ENCODE results near the gene PFKFB4. TPM values are rescaled to one million over a fixed set of nuclear protein-coding genes. Genes with fewer than 3 reads are reported as not detected.
"Not testable (repeated sequence)": the region's sequence is repeated elsewhere in the genome, so short reads cannot be mapped to it uniquely, and the experiment has no call there.

PFKFB4 gene
- polyA plus RNA-seq, 1 of the 3 experiments (the other 2 are of a cell fraction) = 5.7 TPM

DNA sequence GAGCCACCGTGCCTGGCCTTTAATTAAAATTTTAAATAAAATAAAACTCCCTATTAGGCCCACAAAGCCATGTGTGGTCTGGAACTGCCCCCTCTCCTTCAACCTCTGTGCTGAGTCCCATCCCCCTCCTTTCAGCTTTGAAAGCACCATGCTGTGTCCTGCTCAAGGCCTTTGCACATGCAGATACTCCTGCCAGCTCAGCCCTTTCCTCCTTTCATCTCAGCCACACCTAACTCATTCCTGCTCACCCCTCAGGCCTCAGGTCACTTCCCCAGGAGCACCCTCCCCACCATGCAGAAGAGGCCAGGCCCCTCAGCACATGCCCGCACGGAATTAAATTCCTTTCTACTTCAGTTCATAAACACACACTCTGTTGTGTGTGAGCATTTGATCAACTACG lies 82.0 kb downstream of the PFKFB4 start:
- no peaks in the 10 kb centered on the region for H3K27me3 ChIP-seq (ENCODE audit: insufficient read depth)
- TF ChIP-seq TEAD4 (IDR thresholded peaks at IDR 0.05; ENCODE audit: borderline replicate concordance, insufficient read depth) (no peak), GABPA (IDR thresholded peaks at IDR 0.05; ENCODE audit: low read depth) (no peak), IRF3 (IDR thresholded peaks at IDR 0.05; ENCODE audit: low read depth, low read length) (no peak), FOXM1 (IDR thresholded peaks at IDR 0.05; ENCODE audit: low read depth) (no peak), GATA2 (CRISPR knock-in tag; IDR thresholded peaks at IDR 0.05) (no peak), POLR2AphosphoS5 (IDR thresholded peaks at IDR 0.05; ENCODE audit: low read depth, low read length) (no peak), RCOR1 (IDR thresholded peaks at IDR 0.05; ENCODE audit: low read length) (no peak), NRF1 (IDR thresholded peaks at IDR 0.05; ENCODE audit: low read depth, low read length) (no peak), CHD2 (IDR thresholded peaks at IDR 0.05; ENCODE audit: low read length, partially characterized antibody) (no peak), ELF1 (IDR thresholded peaks at IDR 0.05) (no peak), FOXJ3 (CRISPR knock-in tag; IDR thresholded peaks at IDR 0.05) (no peak), RFX5 (IDR thresholded peaks at IDR 0.05; ENCODE audit: low read length) (no peak), RAD21 (IDR thresholded peaks at IDR 0.05; ENCODE audit: low read length) (no peak), SIN3A (IDR thresholded peaks at IDR 0.05; ENCODE audit: borderline replicate concordance, low read depth, low read length) (no peak), SMC3 (IDR thresholded peaks at IDR 0.05; ENCODE audit: low read depth, low read length) (no peak), TAF1 (IDR thresholded peaks at IDR 0.05; ENCODE audit: borderline replicate concordance, low read depth, low read length) (no peak), FOSL2 (IDR thresholded peaks at IDR 0.05; ENCODE audit: borderline replicate concordance, low read depth) (no peak)
- TF ChIP-seq, protein P1, sequence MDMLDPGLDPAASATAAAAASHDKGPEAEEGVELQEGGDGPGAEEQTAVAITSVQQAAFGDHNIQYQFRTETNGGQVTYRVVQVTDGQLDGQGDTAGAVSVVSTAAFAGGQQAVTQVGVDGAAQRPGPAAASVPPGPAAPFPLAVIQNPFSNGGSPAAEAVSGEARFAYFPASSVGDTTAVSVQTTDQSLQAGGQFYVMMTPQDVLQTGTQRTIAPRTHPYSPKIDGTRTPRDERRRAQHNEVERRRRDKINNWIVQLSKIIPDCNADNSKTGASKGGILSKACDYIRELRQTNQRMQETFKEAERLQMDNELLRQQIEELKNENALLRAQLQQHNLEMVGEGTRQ (IDR thresholded peaks at IDR 0.05; ENCODE audit: borderline replicate concordance, low read depth, low read length) = no peak
- TF ChIP-seq, protein P2, sequence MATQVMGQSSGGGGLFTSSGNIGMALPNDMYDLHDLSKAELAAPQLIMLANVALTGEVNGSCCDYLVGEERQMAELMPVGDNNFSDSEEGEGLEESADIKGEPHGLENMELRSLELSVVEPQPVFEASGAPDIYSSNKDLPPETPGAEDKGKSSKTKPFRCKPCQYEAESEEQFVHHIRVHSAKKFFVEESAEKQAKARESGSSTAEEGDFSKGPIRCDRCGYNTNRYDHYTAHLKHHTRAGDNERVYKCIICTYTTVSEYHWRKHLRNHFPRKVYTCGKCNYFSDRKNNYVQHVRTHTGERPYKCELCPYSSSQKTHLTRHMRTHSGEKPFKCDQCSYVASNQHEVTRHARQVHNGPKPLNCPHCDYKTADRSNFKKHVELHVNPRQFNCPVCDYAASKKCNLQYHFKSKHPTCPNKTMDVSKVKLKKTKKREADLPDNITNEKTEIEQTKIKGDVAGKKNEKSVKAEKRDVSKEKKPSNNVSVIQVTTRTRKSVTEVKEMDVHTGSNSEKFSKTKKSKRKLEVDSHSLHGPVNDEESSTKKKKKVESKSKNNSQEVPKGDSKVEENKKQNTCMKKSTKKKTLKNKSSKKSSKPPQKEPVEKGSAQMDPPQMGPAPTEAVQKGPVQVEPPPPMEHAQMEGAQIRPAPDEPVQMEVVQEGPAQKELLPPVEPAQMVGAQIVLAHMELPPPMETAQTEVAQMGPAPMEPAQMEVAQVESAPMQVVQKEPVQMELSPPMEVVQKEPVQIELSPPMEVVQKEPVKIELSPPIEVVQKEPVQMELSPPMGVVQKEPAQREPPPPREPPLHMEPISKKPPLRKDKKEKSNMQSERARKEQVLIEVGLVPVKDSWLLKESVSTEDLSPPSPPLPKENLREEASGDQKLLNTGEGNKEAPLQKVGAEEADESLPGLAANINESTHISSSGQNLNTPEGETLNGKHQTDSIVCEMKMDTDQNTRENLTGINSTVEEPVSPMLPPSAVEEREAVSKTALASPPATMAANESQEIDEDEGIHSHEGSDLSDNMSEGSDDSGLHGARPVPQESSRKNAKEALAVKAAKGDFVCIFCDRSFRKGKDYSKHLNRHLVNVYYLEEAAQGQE (IDR thresholded peaks at IDR 0.05; ENCODE audit: low read depth, low read length) = no peak
- TF ChIP-seq, protein P3, sequence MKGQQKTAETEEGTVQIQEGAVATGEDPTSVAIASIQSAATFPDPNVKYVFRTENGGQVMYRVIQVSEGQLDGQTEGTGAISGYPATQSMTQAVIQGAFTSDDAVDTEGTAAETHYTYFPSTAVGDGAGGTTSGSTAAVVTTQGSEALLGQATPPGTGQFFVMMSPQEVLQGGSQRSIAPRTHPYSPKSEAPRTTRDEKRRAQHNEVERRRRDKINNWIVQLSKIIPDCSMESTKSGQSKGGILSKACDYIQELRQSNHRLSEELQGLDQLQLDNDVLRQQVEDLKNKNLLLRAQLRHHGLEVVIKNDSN (IDR thresholded peaks at IDR 0.05; ENCODE audit: borderline replicate concordance, low read depth) = no peak
- H3K79me2 ChIP-seq (ENCODE audit: insufficient read depth) = peaks cover 33% of the 10 kb centered on the region
- H2AFZ ChIP-seq (ENCODE audit: low read depth) = no peak overlapping the region
- ChIA-PET POLR2A (no interaction called here), CTCF (interaction anchor here (0.9 to 6.4 kb wide), 4 partner anchors 8 to 79 kb away, joined by 3 to 27 read pairs (median 10); a partner anchor contains a TSS)
- no peaks in the 10 kb centered on the region for H3K9me2 ChIP-seq
- H3F3A ChIP-seq (replicated peaks; ENCODE audit: insufficient read depth) = peaks cover 7% of the 10 kb centered on the region
- no peak overlapping the region for H3K9ac ChIP-seq
- DNase-seq = peak; percentile 13
- H3K9me3 ChIP-seq = no peaks in the 10 kb centered on the region
- H3K4me2 ChIP-seq = no peak overlapping the region
- peaks cover 0 to 2% of the 10 kb centered on the region in 2 experiments for H3K36me3 ChIP-seq (replicated peaks in 1 of 2; ENCODE audit: control insufficient read depth in 1 of 2, insufficient read depth in 2 of 2, low read length in 1 of 2)
- WGBS (ENCODE audit: low lambda C conversion rate) = 88% methylated on average over 4 of the region's 4 CpGs
- H3K4me1 ChIP-seq (ENCODE audit: control insufficient read depth in 1 of 2, insufficient read depth in 2 of 2, low read depth in 1 of 2, low read length in 1 of 2) = peaks cover 0 to 12% of the 10 kb centered on the region in 2 experiments; a peak in 1 of 4 replicates
- no peak overlapping the region for H3K27ac ChIP-seq (ENCODE audit: low read depth in 2 of 2, low read length in 1 of 2)
- no peak overlapping the region for H3K4me3 ChIP-seq (ENCODE audit: low read depth in 2 of 2, low read length in 1 of 2)
- no peaks in the 10 kb centered on the region for H4K20me1 ChIP-seq (ENCODE audit: insufficient read depth)

DNA sequence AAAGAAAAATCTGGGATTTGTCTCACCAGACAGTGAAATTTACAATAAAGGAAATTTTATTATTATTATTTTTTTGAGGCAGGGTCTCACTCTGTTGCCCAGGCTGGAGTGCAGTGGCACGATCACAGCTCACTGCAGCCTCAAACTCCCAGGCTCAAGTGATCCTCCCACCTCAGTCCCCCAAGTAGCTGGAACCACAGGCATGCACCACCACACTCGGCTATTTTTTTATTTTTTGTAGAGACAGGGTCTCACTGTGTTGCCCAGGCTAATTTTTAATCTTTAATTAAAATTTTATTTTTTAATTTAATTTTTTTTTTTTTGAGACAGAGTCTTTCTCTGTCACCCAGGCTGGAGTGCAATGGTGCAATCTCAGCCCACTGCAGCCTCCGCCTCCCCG lies 82.6 kb downstream of the PFKFB4 start:
- H3K79me2 ChIP-seq (ENCODE audit: insufficient read depth) = peaks cover 39% of the 10 kb centered on the region
- H3K36me3 ChIP-seq (replicated peaks in 1 of 2; ENCODE audit: control insufficient read depth in 1 of 2, insufficient read depth in 2 of 2, low read length in 1 of 2); H3K4me2 ChIP-seq; H3F3A ChIP-seq (replicated peaks; ENCODE audit: insufficient read depth); H3K9me2 ChIP-seq; H4K20me1 ChIP-seq (ENCODE audit: insufficient read depth); H3K9me3 ChIP-seq; DNase-seq; H3K4me3 ChIP-seq (ENCODE audit: low read depth in 2 of 2, low read length in 1 of 2); H2AFZ ChIP-seq (ENCODE audit: low read depth); H3K9ac ChIP-seq; H3K27me3 ChIP-seq (ENCODE audit: insufficient read depth): not testable (repeated sequence)
- peaks cover 0 to 18% of the 10 kb centered on the region in 2 experiments; a peak in 1 of 4 replicates for H3K4me1 ChIP-seq (ENCODE audit: control insufficient read depth in 1 of 2, insufficient read depth in 2 of 2, low read depth in 1 of 2, low read length in 1 of 2)
- H3K27ac ChIP-seq (ENCODE audit: low read depth in 2 of 2, low read length in 1 of 2) = peak overlapping the region in 1 of 2 experiments; percentile 87; a peak in 1 of 4 replicates
- ChIA-PET POLR2A (interaction anchor here (0.6 to 2.2 kb wide), 2 partner anchors 24 to 30 kb away, joined by 3 to 9 read pairs; partner anchors contain the start of gene SHISA5), CTCF (interaction anchor here (1.0 to 6.4 kb wide), 8 partner anchors 8 to 80 kb away, joined by 3 to 27 read pairs (median 7); no protein-coding TSS in a partner anchor)
- 98% methylated on average over 4 of the region's 4 CpGs for WGBS (ENCODE audit: low lambda C conversion rate)
